Stimulated activated CD4-positive, alpha-beta T cell treated with anti-CD3 and anti-CD28 coated beads, Interleukin-1b, Interleukin-23, amount 100 ng/mL, for 4 hours (primary cell): ENCODE data around the gene EPHA7.

ENCODE experiments used
- DNase-seq, 2 donors: peaks; one replicate each; pipeline ENCODE4 v3.0.0-alpha.2; 2020; ENCODE audit warnings: low read depth in 2 of 2

EPHA7 gene

DNA sequence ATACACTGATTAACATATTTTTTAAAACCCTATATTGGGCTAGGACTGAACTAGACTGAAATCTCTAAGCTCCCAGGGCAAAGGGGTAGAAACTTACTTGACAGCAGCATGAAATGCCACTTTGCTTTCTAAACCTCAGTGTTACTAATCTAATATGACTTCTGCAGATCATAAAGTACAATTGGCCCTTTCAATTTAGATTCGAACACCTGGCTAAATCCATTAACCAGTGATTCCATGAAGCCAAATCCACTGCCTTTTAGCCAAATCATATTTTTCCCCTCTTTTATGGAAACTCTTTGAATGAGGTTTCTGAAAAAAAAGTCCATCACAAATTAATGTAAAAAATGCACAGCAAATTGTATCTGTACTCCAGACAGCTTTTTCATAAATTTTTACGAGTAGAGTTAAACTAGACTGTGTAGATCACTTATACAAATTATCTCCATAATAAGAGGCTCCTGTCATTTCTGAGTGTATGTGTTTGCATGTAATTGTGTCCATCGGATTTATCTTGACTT is 25.7 kb downstream of the EPHA7 start:
- no peak for DNase-seq

GRCh38 chr6:93392797-93393196 is 26.6 kb downstream of the EPHA7 start:
- no peak for DNase-seq

GRCh38 chr6:93391965-93392364 is 27.4 kb downstream of the EPHA7 start:
- DNase-seq, result no peak

DNA sequence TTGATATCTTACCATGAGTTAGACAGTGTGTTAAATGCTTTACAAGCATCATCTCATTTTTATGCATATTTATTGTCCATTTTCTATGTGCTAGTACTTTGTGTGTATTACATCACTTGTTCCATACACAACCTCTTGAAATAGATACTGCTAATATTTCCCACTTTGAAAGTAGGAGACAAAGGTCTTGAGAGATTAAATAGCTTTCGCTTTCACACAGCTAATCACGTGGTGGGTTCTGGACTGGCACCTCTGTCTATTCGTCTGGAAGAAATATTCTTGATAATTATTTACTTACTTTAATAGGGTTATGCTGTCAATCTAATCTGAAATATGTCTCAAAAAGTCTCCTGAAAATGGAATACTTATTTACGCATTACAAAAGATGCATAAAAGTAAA is 30.2 kb downstream of the EPHA7 start:
- no peak for DNase-seq

- DNase-seq, result no peak
Observed at GRCh38 chr6:93388070-93388469, 31.3 kb downstream of the EPHA7 start.

- DNase-seq, result no peak
Observed at GRCh38 chr6:93376026-93376540, 43.3 kb downstream of the EPHA7 start.

GRCh38 chr6:93373445-93373844 is 45.9 kb downstream of the EPHA7 start:
- no peak for DNase-seq

DNA sequence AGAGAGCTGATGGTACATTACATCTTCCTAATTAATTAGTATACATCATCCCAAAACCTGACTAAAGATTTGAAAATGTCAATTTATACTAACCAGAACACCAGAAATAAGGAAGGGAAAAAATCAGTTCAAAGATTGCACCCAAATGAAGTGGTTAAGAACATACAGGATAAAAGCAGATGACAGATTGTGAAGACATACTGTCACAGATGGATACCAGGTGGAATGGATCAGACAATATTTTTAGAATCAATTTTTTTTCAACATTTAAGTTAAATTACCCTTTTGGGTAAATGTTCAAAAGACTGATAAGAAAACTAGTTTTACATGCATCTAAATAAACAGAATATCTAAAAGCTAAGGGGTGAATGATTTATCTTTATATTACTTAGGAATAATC is 47.6 kb downstream of the EPHA7 start:
- no peak for DNase-seq

- DNase-seq, result no peak
Observed at GRCh38 chr6:93369586-93370134, 49.7 kb downstream of the EPHA7 start.

DNA sequence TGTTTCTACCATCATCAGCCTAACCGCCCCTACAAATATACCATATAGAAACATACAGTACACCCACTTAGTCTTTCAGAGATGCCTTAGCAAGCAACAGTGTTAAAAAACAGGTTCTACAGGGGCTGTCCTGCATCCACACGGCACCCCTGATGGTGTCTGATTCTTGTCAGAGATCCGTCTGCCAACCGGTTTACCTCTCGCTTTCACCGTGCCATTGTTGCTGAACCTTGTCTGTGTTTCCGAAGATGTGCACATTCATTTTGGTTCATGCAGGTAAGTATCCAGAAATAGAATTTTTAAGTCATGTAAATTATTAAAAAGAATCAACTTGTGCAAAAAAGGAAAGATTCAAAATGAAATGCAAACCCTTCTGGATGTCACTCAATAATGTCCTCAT is 52.9 kb downstream of the EPHA7 start:
- no peak for DNase-seq

DNA sequence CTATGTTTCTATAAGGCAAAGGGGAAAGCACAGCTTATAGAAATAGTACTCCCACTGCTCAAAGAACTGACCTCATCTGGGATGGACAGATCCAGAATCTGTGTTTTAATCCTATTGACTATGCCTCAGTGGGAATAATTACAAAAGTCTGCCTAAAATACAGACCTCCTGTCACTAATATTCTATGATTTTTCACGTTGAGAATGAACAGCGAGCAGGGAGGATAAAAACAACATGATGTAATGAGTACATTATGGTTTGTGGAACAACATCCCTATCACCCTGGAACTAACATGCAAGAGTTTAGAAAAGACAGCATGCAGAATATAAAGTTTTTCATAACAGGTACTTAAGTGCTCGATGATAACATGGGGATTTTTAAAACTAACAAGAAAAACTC is 53.9 kb downstream of the EPHA7 start:
- DNase-seq, result no peak

DNA sequence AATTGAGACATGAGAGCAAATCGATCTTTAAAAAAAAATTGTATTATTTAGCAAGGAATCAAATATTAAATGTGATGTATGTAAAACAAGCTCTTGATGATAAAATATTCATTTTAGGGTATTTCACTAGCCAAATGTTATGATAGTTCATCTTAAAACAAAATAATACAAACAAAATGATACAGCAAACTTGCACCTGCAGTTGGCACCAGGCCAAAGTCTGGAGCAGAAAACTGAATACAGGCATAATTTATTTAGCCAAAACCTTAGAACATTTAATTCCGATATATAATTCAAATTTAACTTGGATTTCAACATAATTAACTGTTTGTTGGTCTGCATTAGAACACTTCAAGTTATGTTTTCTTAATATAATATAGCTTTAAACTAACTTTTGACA is 60.9 kb downstream of the EPHA7 start:
- no peak for DNase-seq

DNA sequence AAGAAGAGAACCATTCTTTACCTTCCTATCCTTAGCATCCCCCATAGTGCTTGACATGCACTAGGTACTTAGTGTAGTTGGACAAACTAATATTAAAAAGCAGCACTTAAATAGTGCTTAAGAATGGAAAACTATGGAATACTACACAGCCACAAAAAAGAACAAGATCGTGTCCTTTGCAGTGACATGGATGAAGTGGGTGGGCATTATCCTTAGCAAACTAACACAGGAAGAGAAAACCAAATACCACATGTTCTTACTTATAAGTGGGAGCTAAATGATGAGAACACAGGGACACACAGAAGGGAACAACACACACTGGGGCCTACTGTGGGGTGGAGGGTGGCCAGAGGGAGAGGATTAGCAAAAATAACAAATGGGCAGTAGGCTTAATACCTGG is 66.8 kb downstream of the EPHA7 start:
- no peak for DNase-seq

DNA sequence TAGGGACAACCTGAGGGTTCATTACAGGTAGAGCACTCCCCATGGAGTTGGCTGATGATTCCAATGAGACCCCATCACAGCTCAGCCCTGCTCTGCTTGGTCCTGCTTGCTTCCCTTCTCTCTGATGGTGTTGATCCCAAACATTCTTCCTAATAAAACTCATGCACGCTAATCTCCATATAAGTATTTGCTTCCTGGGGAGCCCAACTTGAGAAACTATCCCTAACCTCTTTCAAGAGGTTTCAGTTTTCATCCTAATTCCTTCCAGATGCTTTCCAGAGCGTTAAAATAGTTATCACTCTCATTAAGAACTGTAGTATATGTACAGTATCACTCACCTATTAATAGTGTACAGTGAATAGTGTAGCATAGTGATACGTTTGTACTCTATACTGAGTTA is 68.1 kb downstream of the EPHA7 start:
- no peak for DNase-seq

DNA sequence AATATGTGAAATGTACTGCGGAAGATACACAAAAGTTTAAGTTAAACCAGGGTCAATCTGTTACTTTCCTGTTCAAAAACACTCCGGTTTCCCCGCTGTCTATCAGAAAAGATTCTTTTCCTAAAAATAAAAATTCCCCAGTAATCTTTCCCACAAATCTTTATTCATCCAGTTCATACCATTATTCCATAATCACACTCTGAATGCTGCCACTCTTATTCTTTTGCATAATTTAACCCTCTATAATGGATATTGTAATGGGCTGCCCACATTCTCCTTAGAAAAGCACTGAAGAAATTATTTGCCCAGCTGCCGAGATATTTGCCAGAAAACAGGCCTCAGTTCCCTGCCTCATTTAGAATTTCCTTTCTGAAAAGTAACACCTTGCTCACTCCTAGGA is 68.6 kb downstream of the EPHA7 start:
- DNase-seq, result no peak

GRCh38 chr6:93344333-93344835 is 75.0 kb downstream of the EPHA7 start:
- no peak for DNase-seq

DNA sequence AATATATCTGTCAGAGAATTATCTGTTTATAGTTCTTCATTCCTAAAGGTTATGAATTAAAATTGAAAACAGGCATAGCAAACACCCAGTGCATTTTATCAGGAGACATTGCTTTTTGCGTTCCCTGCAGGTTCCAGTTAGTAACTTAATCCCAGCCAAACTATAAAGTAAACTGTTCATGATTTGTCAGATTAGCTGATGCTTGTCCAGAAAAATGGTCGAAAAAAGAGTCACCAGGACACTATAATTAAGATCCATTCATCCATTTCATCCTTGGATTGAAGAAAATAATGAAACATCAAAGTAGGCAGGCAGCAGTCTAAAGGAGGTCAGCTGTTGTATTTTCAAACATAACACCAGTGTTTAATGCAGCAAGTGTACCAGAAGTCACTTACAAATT is 75.9 kb downstream of the EPHA7 start:
- DNase-seq, result no peak

DNA sequence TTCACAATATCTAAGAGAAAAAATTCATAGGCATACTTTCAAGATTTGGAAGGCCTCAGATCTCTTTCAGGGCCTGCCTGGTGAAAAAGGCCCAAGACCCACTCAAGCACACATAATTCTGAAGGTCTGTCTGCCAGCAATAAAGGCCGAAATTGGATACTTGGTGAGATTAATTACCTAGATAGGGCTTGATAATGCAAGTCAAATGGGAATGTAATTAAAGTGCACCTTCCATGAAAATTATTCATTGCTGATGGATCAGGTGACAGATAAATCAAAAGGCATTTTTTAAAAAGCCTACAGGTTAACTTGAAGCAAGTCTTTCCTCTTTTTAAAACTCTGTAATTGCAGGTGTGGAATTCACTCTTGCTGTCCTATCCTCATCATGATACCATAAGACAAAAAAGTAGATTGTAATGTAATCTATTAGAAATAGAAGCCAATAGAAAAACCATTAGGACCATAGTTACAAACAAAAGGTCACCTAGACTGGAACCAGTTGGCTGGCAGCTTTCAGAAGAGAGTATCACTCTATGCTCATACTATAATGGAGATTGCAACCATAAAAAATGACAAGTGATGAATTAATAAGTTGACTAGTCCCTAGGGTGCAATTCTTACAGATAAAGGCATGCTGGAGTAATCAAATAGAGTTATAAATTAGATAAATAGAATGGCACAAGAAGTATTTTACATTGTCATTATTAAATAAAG is 77.3 kb downstream of the EPHA7 start:
- no peak for DNase-seq

- DNase-seq, result no peak
Observed at GRCh38 chr6:93337772-93338394, 81.5 kb downstream of the EPHA7 start.

DNA sequence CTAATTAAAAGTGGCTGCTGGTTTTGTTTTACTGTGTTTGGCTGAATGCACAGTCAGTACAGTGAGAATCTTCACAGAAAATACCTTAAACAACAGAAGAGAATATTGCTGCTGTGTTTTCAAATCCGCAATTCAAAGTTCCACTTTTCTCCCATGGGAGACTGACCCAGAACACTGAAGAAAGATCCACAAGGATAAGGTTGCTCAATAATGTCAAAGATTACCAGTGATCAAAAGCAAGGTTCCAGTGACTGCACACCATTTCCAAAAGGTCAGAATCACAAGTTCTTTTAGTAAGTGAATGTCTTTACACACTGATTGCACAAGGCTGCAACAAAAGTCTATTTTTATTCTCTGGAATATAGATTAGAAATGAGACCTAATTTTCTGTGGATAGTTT is 82.3 kb downstream of the EPHA7 start:
- no peak for DNase-seq

DNA sequence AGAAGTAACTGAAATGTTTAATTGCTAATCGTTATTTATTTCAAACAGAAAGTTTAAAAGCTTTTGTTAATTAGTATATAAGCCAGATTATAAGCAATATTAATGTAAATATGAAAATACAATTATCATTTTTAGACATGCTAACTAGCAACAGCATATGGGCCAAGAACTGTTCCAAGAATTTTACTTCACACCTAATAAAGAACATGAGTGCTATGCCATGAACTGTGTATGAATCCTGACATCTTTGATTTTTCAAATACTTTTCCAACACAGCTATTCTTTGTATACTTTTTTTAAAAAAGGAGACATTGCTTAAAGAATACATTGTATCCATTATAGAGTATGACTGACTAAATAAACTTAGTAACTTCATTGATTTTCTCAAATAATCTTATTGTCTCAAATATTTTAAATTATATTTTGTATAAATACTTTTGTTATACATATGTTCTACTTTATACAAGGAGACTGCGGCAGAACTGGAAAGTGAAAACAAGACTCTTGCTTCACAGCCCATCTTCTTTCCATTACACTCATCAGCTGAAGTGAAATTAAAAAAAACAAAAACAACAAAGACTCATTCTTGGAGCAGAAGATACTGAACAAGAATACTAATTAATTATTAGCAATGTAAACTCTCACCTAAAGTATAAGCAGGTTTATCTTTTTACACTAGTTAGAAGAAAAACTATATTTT is 89.9 kb downstream of the EPHA7 start:
- DNase-seq, result no peak

- DNase-seq, result no peak
Observed at GRCh38 chr6:93327857-93328256, 91.5 kb downstream of the EPHA7 start.
